ENCODE results near the gene RAB3C. TPM values are rescaled to one million over a fixed set of nuclear protein-coding genes. Genes with fewer than 3 reads are reported as not detected.

RAB3C gene
- total RNA-seq, 1 experiment from 2014 or later = 13.3 TPM

DNA sequence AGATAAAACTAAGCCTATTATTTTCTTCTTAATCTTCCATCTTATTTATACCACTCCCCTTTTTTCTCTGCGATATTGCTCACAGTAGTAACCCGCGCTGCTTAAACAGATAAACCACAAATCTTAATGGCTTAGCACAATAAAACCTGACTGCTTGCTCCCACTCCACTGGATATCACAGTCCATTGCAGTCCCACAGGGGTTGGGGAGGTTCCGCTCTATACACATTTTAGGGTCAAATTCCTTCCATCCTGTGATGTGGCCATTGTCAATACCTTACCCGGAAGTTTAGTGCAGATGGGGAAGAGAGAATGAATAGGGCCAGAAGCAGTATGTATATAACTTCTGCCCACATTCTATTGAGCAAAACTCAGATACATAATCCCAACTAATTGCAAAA, 193.7 kb downstream of the RAB3C start:
- H3K9me3 Mint-ChIP-seq = peaks cover 5% of the 10 kb centered on the region
- no peaks in the 10 kb centered on the region; the same call in 1 of the 2 replicates for H3K27me3 Mint-ChIP-seq (ENCODE audit: low read depth)
- H3K4me1 Mint-ChIP-seq = no peaks in the 10 kb centered on the region
- DNase-seq (ENCODE audit: low spot score) = no peak
- POLR2A ChIA-PET = no interaction called here
- no peak for TF ChIP-seq ZNF396 (CRISPR knock-in tag; IDR thresholded peaks at IDR 0.05; ENCODE audit: borderline replicate concordance)
- TF ChIP-seq, protein P1, sequence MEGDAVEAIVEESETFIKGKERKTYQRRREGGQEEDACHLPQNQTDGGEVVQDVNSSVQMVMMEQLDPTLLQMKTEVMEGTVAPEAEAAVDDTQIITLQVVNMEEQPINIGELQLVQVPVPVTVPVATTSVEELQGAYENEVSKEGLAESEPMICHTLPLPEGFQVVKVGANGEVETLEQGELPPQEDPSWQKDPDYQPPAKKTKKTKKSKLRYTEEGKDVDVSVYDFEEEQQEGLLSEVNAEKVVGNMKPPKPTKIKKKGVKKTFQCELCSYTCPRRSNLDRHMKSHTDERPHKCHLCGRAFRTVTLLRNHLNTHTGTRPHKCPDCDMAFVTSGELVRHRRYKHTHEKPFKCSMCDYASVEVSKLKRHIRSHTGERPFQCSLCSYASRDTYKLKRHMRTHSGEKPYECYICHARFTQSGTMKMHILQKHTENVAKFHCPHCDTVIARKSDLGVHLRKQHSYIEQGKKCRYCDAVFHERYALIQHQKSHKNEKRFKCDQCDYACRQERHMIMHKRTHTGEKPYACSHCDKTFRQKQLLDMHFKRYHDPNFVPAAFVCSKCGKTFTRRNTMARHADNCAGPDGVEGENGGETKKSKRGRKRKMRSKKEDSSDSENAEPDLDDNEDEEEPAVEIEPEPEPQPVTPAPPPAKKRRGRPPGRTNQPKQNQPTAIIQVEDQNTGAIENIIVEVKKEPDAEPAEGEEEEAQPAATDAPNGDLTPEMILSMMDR (IDR thresholded peaks at IDR 0.05) = no peak
- no peak for TF ChIP-seq ZNF121 (CRISPR knock-in tag; IDR thresholded peaks at IDR 0.05)
- no peak for TF ChIP-seq NR2C2 (CRISPR knock-in tag; IDR thresholded peaks at IDR 0.05)
- no peak overlapping the region for H3K27ac Mint-ChIP-seq
- ATAC-seq = no peak
- no peak overlapping the region for H3K4me3 Mint-ChIP-seq
- no peaks in the 10 kb centered on the region for H3K36me3 Mint-ChIP-seq
- CTCF ChIA-PET = no interaction called here

DNA sequence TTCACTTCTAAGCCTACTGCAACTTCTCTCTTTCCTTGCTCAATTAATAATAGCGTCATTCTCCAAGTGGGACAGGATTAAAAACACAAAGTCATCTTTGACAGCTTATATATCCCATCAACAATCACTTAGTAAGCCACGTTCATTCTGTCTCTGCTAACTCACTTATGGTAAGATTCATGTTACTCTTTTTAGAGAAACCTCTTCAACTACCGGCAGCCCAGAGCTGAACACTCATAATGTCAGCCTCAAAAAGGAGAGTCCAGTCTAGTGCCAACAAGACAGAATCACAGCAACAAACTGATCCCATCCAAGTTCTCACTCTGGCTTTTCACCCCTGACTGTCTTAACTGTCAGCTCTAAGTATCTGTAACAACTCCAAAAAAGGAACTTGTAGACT, 196.0 kb downstream of the RAB3C start:
- Mint-ChIP-seq H3K9me3 (peaks cover 5% of the 10 kb centered on the region), H3K27me3 (ENCODE audit: low read depth) (no peaks in the 10 kb centered on the region; the same call in 1 of the 2 replicates), H3K36me3 (no peaks in the 10 kb centered on the region), H3K4me3 (no peak overlapping the region), H3K27ac (no peak overlapping the region), H3K4me1 (no peaks in the 10 kb centered on the region)
- no peak for ATAC-seq
- POLR2A ChIA-PET = no interaction called here
- DNase-seq (ENCODE audit: low spot score) = no peak
- CTCF ChIA-PET = no interaction called here
- TF ChIP-seq, protein P2, sequence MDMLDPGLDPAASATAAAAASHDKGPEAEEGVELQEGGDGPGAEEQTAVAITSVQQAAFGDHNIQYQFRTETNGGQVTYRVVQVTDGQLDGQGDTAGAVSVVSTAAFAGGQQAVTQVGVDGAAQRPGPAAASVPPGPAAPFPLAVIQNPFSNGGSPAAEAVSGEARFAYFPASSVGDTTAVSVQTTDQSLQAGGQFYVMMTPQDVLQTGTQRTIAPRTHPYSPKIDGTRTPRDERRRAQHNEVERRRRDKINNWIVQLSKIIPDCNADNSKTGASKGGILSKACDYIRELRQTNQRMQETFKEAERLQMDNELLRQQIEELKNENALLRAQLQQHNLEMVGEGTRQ (CRISPR knock-in tag; IDR thresholded peaks at IDR 0.05) = no peak
- TF ChIP-seq, protein P3, sequence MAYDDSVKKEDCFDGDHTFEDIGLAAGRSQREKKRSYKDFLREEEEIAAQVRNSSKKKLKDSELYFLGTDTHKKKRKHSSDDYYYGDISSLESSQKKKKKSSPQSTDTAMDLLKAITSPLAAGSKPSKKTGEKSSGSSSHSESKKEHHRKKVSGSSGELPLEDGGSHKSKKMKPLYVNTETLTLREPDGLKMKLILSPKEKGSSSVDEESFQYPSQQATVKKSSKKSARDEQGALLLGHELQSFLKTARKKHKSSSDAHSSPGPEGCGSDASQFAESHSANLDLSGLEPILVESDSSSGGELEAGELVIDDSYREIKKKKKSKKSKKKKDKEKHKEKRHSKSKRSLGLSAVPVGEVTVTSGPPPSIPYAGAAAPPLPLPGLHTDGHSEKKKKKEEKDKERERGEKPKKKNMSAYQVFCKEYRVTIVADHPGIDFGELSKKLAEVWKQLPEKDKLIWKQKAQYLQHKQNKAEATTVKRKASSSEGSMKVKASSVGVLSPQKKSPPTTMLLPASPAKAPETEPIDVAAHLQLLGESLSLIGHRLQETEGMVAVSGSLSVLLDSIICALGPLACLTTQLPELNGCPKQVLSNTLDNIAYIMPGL (CRISPR knock-in tag; IDR thresholded peaks at IDR 0.05) = no peak
- TF ChIP-seq, protein P4, sequence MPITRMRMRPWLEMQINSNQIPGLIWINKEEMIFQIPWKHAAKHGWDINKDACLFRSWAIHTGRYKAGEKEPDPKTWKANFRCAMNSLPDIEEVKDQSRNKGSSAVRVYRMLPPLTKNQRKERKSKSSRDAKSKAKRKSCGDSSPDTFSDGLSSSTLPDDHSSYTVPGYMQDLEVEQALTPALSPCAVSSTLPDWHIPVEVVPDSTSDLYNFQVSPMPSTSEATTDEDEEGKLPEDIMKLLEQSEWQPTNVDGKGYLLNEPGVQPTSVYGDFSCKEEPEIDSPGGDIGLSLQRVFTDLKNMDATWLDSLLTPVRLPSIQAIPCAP (CRISPR knock-in tag; IDR thresholded peaks at IDR 0.05) = no peak
- TF ChIP-seq SMAD3 (CRISPR knock-in tag; IDR thresholded peaks at IDR 0.05; ENCODE audit: borderline replicate concordance) (no peak), ZNF423 (CRISPR knock-in tag; IDR thresholded peaks at IDR 0.05) (no peak), NR2C2 (CRISPR knock-in tag; IDR thresholded peaks at IDR 0.05) (no peak), TP53 (CRISPR knock-in tag; IDR thresholded peaks at IDR 0.05) (no peak), NR1H2 (CRISPR knock-in tag; IDR thresholded peaks at IDR 0.05) (no peak), GTF2I (CRISPR knock-in tag; conservative IDR thresholded peaks at IDR 0.05) (no peak), ZNF138 (CRISPR knock-in tag; conservative IDR thresholded peaks at IDR 0.05) (no peak), SOX15 (CRISPR knock-in tag; IDR thresholded peaks at IDR 0.05) (no peak)
- TF ChIP-seq, protein P5, sequence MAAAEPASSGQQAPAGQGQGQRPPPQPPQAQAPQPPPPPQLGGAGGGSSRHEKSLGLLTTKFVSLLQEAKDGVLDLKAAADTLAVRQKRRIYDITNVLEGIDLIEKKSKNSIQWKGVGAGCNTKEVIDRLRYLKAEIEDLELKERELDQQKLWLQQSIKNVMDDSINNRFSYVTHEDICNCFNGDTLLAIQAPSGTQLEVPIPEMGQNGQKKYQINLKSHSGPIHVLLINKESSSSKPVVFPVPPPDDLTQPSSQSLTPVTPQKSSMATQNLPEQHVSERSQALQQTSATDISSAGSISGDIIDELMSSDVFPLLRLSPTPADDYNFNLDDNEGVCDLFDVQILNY (CRISPR knock-in tag; IDR thresholded peaks at IDR 0.05) = no peak
- TF ChIP-seq, protein P6, sequence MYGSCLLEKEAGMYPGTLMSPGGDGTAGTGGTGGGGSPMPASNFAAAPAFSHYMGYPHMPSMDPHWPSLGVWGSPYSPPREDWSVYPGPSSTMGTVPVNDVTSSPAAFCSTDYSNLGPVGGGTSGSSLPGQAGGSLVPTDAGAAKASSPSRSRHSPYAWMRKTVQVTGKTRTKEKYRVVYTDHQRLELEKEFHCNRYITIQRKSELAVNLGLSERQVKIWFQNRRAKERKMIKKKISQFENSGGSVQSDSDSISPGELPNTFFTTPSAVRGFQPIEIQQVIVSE (CRISPR knock-in tag; IDR thresholded peaks at IDR 0.05; ENCODE audit: borderline replicate concordance) = no peak
- TF ChIP-seq, protein P7, sequence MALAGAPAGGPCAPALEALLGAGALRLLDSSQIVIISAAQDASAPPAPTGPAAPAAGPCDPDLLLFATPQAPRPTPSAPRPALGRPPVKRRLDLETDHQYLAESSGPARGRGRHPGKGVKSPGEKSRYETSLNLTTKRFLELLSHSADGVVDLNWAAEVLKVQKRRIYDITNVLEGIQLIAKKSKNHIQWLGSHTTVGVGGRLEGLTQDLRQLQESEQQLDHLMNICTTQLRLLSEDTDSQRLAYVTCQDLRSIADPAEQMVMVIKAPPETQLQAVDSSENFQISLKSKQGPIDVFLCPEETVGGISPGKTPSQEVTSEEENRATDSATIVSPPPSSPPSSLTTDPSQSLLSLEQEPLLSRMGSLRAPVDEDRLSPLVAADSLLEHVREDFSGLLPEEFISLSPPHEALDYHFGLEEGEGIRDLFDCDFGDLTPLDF (CRISPR knock-in tag; IDR thresholded peaks at IDR 0.05) = no peak
- TF ChIP-seq, protein P8, sequence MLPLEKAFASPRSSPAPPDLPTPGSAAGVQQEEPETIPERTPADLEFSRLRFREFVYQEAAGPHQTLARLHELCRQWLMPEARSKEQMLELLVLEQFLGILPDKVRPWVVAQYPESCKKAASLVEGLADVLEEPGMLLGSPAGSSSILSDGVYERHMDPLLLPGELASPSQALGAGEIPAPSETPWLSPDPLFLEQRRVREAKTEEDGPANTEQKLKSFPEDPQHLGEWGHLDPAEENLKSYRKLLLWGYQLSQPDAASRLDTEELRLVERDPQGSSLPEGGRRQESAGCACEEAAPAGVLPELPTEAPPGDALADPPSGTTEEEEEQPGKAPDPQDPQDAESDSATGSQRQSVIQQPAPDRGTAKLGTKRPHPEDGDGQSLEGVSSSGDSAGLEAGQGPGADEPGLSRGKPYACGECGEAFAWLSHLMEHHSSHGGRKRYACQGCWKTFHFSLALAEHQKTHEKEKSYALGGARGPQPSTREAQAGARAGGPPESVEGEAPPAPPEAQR (CRISPR knock-in tag; IDR thresholded peaks at IDR 0.05) = no peak
- TF ChIP-seq, protein P9, sequence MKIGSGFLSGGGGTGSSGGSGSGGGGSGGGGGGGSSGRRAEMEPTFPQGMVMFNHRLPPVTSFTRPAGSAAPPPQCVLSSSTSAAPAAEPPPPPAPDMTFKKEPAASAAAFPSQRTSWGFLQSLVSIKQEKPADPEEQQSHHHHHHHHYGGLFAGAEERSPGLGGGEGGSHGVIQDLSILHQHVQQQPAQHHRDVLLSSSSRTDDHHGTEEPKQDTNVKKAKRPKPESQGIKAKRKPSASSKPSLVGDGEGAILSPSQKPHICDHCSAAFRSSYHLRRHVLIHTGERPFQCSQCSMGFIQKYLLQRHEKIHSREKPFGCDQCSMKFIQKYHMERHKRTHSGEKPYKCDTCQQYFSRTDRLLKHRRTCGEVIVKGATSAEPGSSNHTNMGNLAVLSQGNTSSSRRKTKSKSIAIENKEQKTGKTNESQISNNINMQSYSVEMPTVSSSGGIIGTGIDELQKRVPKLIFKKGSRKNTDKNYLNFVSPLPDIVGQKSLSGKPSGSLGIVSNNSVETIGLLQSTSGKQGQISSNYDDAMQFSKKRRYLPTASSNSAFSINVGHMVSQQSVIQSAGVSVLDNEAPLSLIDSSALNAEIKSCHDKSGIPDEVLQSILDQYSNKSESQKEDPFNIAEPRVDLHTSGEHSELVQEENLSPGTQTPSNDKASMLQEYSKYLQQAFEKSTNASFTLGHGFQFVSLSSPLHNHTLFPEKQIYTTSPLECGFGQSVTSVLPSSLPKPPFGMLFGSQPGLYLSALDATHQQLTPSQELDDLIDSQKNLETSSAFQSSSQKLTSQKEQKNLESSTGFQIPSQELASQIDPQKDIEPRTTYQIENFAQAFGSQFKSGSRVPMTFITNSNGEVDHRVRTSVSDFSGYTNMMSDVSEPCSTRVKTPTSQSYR (CRISPR knock-in tag; IDR thresholded peaks at IDR 0.05) = no peak
- TF ChIP-seq, protein P10, sequence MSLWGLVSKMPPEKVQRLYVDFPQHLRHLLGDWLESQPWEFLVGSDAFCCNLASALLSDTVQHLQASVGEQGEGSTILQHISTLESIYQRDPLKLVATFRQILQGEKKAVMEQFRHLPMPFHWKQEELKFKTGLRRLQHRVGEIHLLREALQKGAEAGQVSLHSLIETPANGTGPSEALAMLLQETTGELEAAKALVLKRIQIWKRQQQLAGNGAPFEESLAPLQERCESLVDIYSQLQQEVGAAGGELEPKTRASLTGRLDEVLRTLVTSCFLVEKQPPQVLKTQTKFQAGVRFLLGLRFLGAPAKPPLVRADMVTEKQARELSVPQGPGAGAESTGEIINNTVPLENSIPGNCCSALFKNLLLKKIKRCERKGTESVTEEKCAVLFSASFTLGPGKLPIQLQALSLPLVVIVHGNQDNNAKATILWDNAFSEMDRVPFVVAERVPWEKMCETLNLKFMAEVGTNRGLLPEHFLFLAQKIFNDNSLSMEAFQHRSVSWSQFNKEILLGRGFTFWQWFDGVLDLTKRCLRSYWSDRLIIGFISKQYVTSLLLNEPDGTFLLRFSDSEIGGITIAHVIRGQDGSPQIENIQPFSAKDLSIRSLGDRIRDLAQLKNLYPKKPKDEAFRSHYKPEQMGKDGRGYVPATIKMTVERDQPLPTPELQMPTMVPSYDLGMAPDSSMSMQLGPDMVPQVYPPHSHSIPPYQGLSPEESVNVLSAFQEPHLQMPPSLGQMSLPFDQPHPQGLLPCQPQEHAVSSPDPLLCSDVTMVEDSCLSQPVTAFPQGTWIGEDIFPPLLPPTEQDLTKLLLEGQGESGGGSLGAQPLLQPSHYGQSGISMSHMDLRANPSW (CRISPR knock-in tag; conservative IDR thresholded peaks at IDR 0.05; ENCODE audit: low read depth) = no peak
